ENCODE measurements around the gene MFAP3L.

DNA sequence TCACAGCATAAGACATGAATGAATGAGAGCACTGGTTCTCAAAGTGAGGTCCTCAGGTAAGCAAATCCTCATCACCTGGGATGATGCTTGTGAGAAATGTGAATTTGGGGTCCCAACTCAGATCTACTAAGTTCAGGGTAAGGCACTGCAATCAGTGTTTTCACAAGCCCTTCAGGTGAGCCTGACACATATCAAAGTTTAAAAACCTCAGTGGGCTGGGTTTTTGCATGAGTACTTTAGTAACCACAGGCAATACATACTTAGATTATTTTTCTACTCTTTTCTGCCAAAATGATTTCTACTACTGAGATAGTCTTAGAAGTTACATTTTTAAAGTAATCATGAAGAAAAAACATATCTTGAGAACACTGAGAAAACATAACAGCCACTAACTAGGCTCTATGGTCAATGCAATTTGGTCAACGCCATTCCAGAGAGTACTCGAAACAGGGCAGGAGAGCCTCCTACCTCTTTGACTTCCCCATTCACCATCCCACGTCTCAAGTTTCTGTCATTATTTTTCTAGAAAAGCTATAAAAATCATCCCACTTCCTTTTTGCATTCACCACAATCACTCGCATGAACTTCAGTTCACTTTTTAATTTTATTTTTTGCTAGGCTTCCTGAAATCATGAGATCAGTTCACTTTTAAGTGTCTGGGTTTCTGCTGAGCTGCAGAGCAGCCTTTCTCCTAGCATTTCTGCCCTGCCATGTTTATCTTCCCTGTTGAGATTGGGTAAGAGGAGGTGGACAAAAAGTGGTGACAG lies 73.8 kb downstream of the MFAP3L start:
- TF ChIP-seq CTCF (IDR thresholded peaks at IDR 0.05) (no peak), POLR2A (IDR thresholded peaks at IDR 0.05) (no peak)
